DMS 273 treated with DMSO at 0.1 percent for 48 hours (cell line): Measurements from ENCODE around the gene PIK3AP1.
"Not testable (repeated sequence)": the region's sequence is repeated elsewhere in the genome, so short reads cannot be mapped to it uniquely, and the experiment has no call there.

Experiments
- DNase-seq: peaks from one replicate; lab custom pipeline; 2025; lab: John Stamatoyannopoulos, UW

PIK3AP1 gene

GRCh38 chr10:96578022-96578421, 142.3 kb downstream of the PIK3AP1 start:
- no peak for DNase-seq

DNA sequence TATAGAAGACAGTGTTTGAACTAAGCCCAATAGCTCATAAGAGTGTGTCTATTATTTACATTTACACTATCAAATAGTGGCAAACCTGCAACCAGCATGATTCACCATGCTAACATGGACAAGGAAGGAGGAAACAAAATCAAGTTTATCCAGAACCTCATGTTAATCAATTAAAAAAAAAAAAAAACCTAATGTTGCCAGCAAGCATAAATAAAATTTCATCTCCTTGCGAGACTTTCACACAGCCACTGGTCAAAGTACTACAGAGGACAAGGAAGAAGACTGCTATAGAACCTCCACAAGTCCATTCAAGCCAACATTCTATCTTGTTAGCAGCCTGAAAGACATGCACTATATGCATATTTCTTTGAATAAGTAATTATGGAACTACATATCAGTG, 143.2 kb downstream of the PIK3AP1 start:
- DNase-seq, result no peak

DNA sequence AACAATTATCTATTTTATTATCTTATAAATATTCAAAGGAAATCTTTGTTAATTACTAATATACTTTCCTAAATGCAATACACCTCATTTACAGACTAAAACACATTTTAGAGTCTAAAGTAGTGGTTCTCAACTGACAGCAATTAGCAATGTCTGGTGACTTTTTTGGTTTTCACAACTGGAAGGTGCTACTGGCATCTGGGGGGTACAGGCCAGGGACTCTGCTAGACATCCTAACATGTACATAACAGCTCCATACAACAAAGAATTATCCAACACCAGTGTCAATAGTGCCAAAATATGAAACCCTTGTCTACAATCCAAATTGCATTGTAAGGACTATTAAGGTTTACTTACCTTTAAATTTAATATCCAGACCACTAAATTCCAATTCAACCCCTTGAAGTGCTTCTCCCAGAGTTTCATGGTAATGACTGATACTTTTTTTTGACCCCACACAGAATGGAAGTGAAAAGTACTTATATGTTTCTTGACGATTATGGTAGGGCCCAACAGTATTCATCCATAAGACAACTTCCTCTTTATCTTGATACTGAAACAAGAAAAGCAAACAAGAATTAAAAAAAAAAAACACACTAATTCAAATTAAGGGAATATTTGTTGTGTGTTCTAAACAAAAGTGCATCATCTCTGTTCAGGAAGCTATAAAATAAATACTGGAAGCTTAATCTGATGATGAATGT, 143.9 kb downstream of the PIK3AP1 start:
- DNase-seq, result no peak

GRCh38 chr10:96574564-96574963, 145.8 kb downstream of the PIK3AP1 start:
- not testable (repeated sequence) for DNase-seq

- DNase-seq, result no peak
These were observed 147.3 kb downstream of the PIK3AP1 start for GRCh38 chr10:96573036-96573435.

- no peak for DNase-seq
These were observed 149.0 kb downstream of the PIK3AP1 start for GRCh38 chr10:96570983-96571964.

DNA sequence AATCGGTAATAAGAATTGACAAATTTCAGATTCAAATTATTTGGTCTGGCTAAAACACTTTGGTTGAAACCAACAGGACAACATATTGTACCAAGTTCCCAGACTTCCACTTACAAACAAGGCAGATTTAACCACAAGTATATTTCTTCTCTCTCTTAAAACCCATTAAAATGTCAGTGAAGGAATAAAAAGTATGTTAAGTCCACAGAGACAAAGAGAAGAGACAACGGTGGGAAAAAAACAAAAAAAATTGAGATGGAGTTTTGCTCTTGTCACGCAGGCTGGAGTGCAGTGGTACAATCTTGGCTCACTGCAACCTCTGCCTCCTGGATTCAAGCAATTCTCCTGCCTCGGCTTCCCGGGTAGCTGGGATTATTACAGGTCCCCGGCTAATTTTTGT, 149.8 kb downstream of the PIK3AP1 start:
- DNase-seq, result no peak

GRCh38 chr10:96568402-96568801, 151.9 kb downstream of the PIK3AP1 start:
- no peak for DNase-seq

- DNase-seq, result no peak
These were observed 154.5 kb downstream of the PIK3AP1 start for GRCh38 chr10:96565774-96566173.

DNA sequence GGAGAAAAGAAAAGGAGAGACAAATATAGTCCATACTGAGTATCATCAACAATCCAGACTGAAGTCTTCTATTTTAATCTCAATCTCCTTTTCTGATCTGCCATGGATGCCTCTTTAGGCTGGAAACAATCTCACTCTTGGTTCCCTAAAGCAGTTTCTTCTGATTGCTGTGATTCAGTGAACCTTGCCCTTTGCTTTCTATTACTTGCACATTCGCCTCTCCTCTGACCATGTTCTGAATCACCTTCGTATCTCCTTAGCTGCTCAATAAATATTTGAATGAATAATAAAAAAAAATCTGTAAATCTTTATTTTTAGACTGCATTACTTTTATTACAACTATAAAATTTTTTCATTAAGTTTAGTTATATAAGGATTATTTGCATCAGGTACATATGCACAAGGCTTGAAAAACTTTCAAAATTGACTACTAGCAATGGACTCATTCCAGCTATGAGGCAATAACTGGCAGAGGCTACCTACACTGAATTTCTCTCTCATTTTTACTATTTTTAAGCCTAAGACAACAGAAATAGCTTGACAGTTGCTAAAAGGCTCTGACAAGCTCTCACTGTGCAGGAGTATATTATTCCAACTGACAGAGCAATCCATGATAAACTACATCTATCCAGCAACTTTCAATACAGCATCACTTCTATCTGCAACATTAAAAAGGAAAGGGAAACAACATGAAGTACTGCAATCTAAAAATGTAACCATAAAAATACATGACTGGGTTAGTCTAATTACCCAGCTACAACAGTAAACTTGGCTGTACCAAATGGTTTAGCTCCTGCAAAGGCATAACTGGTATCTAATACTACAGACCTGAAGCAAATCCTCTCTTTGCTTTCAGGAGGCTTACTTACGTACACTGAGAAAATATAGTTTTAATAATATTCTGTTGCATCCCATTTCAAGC, 159.1 kb downstream of the PIK3AP1 start:
- DNase-seq, result no peak

DNA sequence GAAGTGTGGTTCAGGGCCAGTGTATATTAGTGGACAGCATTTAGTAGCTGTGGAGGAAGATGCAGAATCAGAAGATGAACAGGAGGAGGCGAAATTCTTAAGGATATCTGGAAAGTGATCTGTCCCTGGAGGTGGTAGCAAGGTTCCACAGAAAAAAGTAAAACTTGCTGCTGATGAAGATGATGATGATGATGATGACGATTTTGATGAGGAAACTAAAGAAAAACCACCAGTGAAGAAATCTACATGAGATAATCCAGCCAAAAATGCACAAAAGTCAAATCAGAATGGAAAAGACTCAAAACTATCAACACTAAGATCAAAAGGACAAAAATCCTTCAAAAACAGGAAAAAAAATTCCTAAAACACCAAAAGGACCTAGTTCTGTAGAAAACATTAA, 159.8 kb downstream of the PIK3AP1 start:
- DNase-seq, result no peak

GRCh38 chr10:96556003-96556402, 164.3 kb downstream of the PIK3AP1 start:
- no peak for DNase-seq

GRCh38 chr10:96555330-96555729, 165.0 kb downstream of the PIK3AP1 start:
- DNase-seq, result no peak

DNA sequence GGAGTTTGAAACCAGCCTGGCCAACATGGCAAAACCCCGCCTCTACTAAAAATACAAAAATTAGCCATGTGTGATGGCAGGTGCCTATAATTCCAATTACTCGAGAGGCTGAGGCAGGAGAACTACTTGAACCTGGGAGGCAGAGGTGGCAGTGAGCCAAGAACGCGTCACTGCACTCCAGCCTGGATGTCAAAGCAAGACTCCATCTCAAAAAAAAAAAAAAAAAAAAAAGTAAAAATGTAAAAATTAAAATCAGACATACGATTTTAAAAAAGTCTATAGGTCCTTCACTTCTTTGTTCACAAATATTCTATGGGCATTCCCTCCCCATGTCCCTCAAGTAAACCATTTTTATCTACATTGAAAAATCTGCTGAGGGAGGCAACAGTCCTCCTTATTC, 171.7 kb downstream of the PIK3AP1 start:
- no peak for DNase-seq

DNA sequence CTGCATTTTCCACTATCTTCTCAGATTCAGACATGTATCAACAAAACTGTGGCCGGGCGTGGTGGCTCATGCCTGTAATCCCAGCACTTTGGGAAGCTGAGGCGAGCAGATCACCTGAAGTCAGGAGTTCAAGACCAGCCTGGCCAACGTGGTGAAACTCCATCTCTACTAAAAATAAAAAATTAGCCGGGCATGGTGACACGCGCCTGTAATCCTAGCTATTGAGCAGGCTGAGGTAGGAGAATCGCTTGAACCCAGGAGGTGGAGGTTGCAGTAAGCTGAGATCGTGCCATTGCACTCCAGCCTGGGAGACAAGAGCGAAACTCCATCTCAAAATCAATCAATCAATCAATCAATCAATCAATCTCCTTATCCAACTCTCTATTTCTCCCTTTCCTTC, 174.8 kb downstream of the PIK3AP1 start:
- DNase-seq, result not testable (repeated sequence)
